ENCODE data around the gene EDAR. TPM values are rescaled to one million over a fixed set of nuclear protein-coding genes. Genes with fewer than 3 reads are reported as not detected.

Gene EDAR
- total RNA-seq, 1 donor from 2014 or later, result not detected

DNA sequence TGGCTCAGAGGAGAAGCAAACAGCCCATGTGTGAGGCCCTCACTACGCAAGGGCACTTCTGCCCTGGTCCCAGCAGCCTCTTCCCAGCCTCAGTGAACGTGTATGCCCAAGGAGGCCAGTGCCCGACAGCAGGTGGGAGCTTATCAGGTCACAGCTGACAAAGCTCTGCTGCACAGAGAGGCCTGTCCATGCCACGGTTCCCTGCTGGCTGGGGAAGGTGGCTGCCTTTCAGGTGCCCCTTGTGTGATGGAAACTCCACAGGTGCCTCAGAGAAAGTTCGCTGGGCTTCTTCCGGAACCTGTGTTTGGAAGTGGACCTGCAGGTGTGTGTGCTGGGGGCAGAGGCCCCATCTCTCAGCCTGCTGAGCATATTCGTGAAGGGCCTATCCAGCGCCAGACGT is 47.3 kb downstream of the EDAR start:
- Mint-ChIP-seq H3K4me3 (no peak overlapping the region), H3K36me3 (ENCODE audit: low read depth) (no peaks in the 10 kb centered on the region), H3K27ac (no peak overlapping the region), H3K27me3 (no peaks in the 10 kb centered on the region), H3K4me1 (peaks cover 2% of the 10 kb centered on the region), H3K9me3 (peaks cover 3% of the 10 kb centered on the region)
- intact Hi-C loops (cut with micrococcal nuclease), result no loop called here
- ChIA-PET POLR2A (no interaction called here), CTCF (no interaction called here)
- ATAC-seq (ENCODE audit: low read depth), result no peak
- TF ChIP-seq, protein P1, sequence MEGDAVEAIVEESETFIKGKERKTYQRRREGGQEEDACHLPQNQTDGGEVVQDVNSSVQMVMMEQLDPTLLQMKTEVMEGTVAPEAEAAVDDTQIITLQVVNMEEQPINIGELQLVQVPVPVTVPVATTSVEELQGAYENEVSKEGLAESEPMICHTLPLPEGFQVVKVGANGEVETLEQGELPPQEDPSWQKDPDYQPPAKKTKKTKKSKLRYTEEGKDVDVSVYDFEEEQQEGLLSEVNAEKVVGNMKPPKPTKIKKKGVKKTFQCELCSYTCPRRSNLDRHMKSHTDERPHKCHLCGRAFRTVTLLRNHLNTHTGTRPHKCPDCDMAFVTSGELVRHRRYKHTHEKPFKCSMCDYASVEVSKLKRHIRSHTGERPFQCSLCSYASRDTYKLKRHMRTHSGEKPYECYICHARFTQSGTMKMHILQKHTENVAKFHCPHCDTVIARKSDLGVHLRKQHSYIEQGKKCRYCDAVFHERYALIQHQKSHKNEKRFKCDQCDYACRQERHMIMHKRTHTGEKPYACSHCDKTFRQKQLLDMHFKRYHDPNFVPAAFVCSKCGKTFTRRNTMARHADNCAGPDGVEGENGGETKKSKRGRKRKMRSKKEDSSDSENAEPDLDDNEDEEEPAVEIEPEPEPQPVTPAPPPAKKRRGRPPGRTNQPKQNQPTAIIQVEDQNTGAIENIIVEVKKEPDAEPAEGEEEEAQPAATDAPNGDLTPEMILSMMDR (IDR thresholded peaks at IDR 0.05), result no peak
- no peak for DNase-seq

DNA sequence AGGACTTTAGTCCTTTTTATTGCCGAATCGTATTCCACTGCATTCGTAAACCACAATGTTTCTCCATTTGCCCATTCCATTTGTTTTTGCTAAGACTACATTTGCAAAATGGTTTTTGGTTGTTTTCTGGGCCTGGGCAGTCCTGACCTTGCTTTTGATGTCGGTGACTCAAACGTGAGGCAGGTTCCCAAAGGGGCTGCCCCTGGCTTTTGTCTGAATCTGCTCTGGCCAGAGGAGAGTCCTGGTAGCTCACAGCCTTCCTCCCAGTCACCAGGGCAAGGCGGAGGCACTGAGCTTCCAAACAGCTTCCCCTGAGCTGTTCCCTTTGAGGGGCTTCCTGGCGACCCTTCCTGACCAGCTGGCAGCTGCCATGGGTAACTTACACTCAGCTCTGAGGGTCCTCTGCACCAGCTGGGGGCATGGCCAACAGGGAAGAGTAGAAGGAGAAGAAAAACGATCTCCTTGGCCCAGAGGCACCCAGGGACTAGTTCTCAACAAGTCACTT is 47.8 kb downstream of the EDAR start:
- Mint-ChIP-seq H3K36me3 (ENCODE audit: low read depth) (no peaks in the 10 kb centered on the region), H3K4me1 (peaks cover 2% of the 10 kb centered on the region), H3K27me3 (no peaks in the 10 kb centered on the region), H3K9me3 (no peaks in the 10 kb centered on the region), H3K27ac (no peak overlapping the region), H3K4me3 (no peak overlapping the region)
- ChIA-PET POLR2A (interaction anchor here (0.6 kb wide), 1 partner anchor 9 kb away, joined by 4 read pairs; no protein-coding TSS in a partner anchor), CTCF (no interaction called here)
- TF ChIP-seq, protein P1 (IDR thresholded peaks at IDR 0.05), result no peak
- no peak for DNase-seq
- intact Hi-C loops (cut with micrococcal nuclease), result no loop called here
- ATAC-seq (ENCODE audit: low read depth), result no peak

DNA sequence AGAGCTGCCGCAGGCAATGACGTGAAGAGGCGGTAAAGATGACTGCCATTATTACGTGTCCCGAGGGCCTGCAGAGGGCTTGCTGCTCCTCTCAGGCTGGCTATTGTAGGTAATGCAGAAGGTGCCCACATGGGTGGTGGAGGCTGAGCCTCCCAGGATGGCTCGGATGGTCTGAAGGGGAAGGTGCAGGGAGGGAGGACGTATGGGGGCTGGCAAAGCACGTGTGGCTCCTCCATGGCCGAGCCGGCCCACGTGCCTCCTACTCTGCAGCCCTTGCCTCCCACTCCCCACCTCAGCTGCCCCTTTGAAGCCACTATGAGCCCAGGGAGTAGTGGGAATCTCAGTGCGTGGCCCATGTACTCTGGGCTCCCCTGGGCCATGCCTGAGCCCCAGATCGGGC is 48.9 kb downstream of the EDAR start:
- no peak for ATAC-seq (ENCODE audit: low read depth)
- POLR2A ChIA-PET, result interaction anchor here (0.6 kb wide), 1 partner anchor 10 kb away, joined by 4 read pairs; no protein-coding TSS in a partner anchor
- CTCF ChIA-PET, result no interaction called here
- Mint-ChIP-seq H3K9me3 (no peaks in the 10 kb centered on the region), H3K4me3 (no peak overlapping the region), H3K4me1 (peaks cover 2% of the 10 kb centered on the region), H3K36me3 (ENCODE audit: low read depth) (no peaks in the 10 kb centered on the region), H3K27me3 (no peaks in the 10 kb centered on the region), H3K27ac (no peak overlapping the region)
- intact Hi-C loops (cut with micrococcal nuclease), result no loop called here
- TF ChIP-seq, protein P1 (IDR thresholded peaks at IDR 0.05), result no peak
- no peak for DNase-seq

- Mint-ChIP-seq H3K4me3 (no peak overlapping the region), H3K27ac (no peak overlapping the region), H3K36me3 (ENCODE audit: low read depth) (no peaks in the 10 kb centered on the region), H3K9me3 (no peaks in the 10 kb centered on the region), H3K4me1 (peaks cover 2% of the 10 kb centered on the region), H3K27me3 (no peaks in the 10 kb centered on the region)
- intact Hi-C loops (cut with micrococcal nuclease), result no loop called here
- ATAC-seq (ENCODE audit: low read depth), result no peak
- CTCF ChIA-PET, result no interaction called here
- no peak for DNase-seq
- TF ChIP-seq, protein P1 (IDR thresholded peaks at IDR 0.05), result no peak
- POLR2A ChIA-PET, result no interaction called here
Measured at GRCh38 chr2:108938077-108938710, 50.8 kb downstream of the EDAR start.

- ChIA-PET CTCF (no interaction called here), POLR2A (no interaction called here)
- intact Hi-C loops (cut with micrococcal nuclease), result no loop called here
- Mint-ChIP-seq H3K27me3 (no peaks in the 10 kb centered on the region), H3K4me1 (peaks cover 2% of the 10 kb centered on the region), H3K9me3 (no peaks in the 10 kb centered on the region), H3K4me3 (no peak overlapping the region), H3K27ac (no peak overlapping the region), H3K36me3 (ENCODE audit: low read depth) (no peaks in the 10 kb centered on the region)
- TF ChIP-seq, protein P1 (IDR thresholded peaks at IDR 0.05), result no peak
- DNase-seq, result no peak
- ATAC-seq (ENCODE audit: low read depth), result no peak
Measured at GRCh38 chr2:108937367-108938017, 51.5 kb downstream of the EDAR start.
